Embryonic facial prominence (tissue), 1 donor: ENCODE results near the gene TEAD4.

ENCODE experiments used
- DNase-seq: peaks from one replicate; pipeline ENCODE4 v3.0.0-alpha.2; 2016; ENCODE audit errors: extremely low spot score

Gene TEAD4

GRCh38 chr12:2959192-2959504 is at the start of gene TEAD4:
Gene TEAD4 (plus strand): TSS chr12:2959397.
- DNase-seq, result peak; percentile 52

GRCh38 chr12:2912216-2912575 is 47.0 kb upstream of the TEAD4 start:
- DNase-seq, result no peak

DNA sequence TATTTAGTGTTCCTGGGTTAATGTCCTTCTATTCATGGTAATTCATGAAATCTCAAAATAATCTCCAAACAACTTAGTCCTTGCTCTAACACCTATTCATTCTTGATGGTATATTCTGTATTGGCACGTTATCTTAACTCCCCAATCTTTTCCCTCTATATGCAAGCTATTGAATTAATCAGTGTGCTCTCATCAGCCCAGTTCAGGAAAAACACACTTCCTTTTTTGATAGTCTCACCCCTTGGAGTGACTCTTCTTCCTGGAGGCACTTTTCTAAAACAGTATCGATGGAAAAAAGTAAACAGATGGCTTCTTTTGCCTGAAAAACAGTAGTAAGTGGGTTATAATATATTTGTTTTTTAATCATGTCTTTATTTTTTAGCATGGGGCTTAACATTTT is 39.9 kb upstream of the TEAD4 start:
- no peak for DNase-seq

DNA sequence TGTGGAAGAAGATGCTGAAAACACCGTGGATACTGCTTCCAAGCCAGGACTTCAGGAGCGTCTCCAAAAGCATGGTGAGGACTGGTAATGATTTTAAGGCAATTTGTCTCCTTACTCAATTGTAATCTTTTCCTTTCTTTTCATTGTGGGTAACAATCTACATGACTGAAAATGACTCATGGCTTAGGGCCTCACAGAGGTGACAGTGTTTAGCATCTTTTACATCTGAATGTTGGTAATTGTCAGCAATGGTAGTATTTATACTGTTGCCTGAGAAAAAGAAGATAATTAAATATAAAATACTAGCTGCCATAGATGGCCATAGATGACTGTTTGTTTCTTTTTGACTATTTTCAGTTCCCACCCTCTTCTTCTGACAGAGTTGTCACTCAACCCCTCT is 36.9 kb upstream of the TEAD4 start:
- no peak for DNase-seq

GRCh38 chr12:2923057-2923456 is 36.1 kb upstream of the TEAD4 start:
- DNase-seq, result no peak

GRCh38 chr12:2924019-2924418 is 35.2 kb upstream of the TEAD4 start:
- no peak for DNase-seq

DNA sequence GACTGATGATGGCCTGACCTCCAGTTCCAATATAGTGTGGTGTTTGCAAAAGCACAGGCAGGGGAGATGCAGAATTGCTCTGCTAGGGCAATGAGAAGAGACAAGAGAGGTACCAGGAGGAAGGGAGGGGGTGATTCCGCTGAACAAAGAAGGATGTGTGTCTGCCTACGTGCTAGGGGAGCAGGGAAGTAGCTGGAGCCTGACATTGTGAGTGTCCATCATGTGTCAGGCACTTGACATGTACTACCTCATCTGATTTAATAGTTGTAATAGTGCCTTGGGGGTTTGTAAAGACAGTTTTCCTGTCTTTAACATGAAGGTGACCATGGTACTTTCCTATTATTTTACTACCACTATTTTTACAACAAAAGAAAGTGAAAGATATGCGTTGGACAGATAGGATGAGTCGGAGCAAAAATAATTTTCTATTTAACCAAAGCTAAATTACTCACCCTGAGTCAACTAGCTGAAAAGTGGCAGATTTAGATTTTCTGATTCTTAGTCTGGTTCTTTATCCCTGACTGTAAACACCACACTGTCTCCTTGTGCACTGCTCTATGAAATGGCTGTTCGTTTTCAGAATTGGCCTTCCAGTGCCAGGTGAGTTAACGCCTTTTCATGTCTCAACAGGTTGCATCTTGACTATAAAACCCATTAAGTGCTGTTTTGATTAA is 33.7 kb upstream of the TEAD4 start:
- DNase-seq, result no peak

- no peak for DNase-seq
Observed at GRCh38 chr12:2930865-2931264, 28.3 kb upstream of the TEAD4 start.

GRCh38 chr12:2933586-2933985 is 25.6 kb upstream of the TEAD4 start:
- no peak for DNase-seq

GRCh38 chr12:2934371-2934770 is 24.8 kb upstream of the TEAD4 start:
- no peak for DNase-seq

DNA sequence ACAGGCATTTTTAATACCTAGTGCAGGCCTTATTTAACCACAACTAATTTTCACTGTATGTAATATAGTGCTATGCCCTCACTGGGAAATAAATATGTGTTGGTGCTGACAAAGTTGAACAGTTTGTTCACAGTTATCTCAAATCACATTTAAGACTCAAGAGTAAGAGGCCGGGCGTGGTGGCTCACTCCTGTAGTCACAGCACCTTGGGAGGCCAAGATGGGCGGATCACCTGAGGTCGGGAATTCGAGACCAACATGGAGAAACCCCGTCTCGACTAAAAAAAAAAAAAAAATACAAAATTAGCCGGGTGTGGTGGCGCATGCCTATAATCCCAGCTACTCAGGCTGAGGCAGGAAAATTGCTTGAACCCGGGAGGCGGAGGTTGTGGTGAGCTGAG is 22.9 kb upstream of the TEAD4 start:
- DNase-seq, result no peak

DNA sequence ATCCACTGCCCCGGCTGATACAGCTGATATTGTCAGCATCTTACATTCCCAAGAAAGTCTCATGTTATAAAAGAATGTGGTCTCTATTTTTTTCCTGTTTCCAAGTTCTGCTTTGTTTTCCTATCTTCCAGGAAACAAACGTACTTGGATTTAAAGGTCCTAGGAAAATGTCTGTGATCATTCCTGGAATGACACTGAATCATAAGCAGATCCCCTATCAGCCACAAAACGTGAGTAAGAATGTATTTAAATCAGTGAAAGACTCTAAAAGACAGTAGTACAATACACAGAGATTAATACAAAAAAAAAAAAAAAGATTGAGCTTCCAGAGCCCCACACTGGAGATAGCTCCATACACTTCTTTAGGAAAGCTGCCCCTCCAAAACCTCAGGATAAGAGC is 21.7 kb upstream of the TEAD4 start:
- DNase-seq, result no peak

GRCh38 chr12:2939191-2939590 is 20.0 kb upstream of the TEAD4 start:
- DNase-seq, result no peak

DNA sequence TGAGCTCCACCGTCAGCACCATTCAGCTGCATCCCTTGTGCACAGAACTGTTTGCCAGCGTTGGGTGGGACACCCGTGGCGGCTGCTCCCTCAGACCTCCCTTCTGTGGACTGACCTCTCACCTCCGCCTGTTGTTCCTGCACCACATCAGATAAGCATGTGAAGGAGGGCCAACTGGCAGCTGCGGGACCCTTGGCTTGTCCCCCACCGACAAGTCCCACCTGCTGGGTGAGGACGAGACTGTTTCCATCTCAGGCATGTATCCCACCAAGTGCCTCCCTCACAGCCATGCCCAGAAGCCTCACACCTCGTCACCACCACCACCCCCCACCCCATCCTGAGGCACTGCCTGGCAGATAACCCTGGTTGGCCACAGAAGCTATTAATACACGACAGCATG is 18.6 kb upstream of the TEAD4 start:
- DNase-seq, result no peak

DNA sequence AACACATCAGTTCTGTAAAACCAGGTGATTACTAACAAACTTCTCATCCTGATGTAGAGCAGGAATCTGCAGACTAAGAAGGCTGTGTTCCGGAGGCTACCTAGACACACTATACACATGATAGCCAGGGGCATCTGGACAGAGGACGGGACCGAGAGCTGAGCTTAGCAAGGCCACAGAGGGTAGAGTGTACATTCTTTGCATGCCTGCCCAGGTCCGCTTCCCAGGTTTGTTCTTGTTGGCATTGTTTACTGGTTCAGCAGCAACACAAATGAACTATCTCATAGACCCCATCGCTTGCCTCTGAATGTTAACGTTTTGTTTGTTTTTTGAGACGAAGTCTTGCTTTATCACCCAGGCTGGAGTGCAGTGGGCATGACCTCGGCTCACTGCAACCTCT is 17.7 kb upstream of the TEAD4 start:
- DNase-seq, result no peak

GRCh38 chr12:2944401-2945047 is 14.7 kb upstream of the TEAD4 start:
- DNase-seq, result no peak

DNA sequence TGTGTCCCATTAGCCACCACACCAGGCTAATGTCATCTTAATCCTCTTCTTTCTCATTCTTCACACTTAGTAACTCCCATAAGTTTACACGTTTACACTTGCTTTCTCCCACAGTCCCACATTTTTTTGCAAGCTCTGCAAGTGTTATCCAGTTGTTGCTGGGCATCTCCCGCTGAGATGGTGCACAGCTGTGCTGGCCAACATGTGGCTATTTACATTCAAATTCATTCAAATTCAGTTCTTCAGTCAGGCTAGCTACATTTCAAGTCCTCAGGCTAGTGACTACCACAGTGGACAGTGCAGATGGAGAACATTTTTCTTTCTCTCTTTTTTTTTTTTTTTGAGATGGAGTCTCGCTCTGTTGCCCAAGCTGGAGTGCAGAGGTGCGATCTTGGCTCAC is 9.8 kb upstream of the TEAD4 start:
- no peak for DNase-seq

- no peak for DNase-seq
Observed at GRCh38 chr12:2955888-2956287, 3.3 kb upstream of the TEAD4 start.

GRCh38 chr12:2957816-2958431 is 1.3 kb upstream of the TEAD4 start:
- no peak for DNase-seq

GRCh38 chr12:2958432-2959191 is 585 bp upstream of the TEAD4 start:
- no peak for DNase-seq

GRCh38 chr12:2959505-2960389 is 550 bp downstream of the TEAD4 start:
- no peak for DNase-seq

- no peak for DNase-seq
Observed at GRCh38 chr12:2960390-2960956, 1.3 kb downstream of the TEAD4 start.
